Measurements from ENCODE around the gene INAFM1. TPM values are rescaled to one million over a fixed set of nuclear protein-coding genes. Genes with fewer than 3 reads are reported as not detected.

Gene INAFM1
- total and polyA plus RNA-seq, 9 of the 15 experiments (the other 6 are each of a cell fraction or from before 2014, with no cell fraction given), result 0.71 to 30.9 (median 3.1) TPM

DNA sequence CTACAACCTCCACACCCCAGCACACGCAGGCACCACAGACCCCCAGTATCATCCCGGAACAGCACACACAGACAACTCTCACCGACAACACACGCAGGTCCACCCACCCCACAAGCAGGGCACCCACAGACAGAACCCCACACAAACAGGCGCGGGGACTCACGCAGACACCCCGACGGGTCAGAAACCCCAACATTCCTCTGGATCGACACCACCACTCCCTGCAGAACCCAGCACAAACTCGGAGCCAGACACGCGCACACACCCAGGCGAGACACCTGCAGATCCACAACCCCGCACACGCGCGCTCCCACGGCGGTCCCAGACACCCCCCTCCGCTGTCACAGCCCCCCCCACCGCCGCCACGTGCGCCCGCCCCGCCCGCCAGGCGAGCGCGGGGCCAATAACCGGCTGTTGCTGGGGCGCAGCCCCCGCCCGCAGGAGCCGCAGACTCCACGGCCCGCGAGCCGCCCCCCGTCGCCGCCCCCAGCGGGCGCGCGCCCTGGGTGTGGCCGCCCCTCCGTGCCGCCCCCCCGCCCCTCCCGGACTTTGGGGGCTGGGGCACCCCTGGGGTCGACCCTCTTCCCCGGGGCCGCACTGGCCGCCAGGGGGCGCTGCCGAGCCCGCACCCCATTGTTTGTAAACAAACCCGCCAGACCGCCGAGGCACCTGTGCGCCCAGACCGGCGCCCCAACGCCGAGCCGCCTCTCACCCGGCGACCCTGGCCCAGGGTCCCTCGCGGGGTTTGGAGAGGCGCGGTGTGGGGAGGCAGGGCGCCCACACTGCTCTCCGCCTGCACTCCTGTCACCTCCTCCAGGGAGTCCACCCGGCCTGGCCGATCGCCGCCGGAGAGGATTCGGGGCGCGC is 44.4 kb upstream of the INAFM1 start (continued):
- no peak for TF ChIP-seq ZKSCAN3 (CRISPR knock-in tag; IDR thresholded peaks at IDR 0.05)
- no peak for TF ChIP-seq HNRNPH1 (optimal IDR thresholded peaks at IDR 0.05; ENCODE audit: low read depth, low read length)
- no peak for TF ChIP-seq PTRF (tag; IDR thresholded peaks at IDR 0.05)
- TF ChIP-seq ATF4 (CRISPR knock-in tag; IDR thresholded peaks at IDR 0.05), result no peak
- TF ChIP-seq L3MBTL2 (IDR thresholded peaks at IDR 0.05), result no peak
- TF ChIP-seq SMARCA5 (IDR thresholded peaks at IDR 0.05), result peak; percentile 94
- TF ChIP-seq, protein P1, sequence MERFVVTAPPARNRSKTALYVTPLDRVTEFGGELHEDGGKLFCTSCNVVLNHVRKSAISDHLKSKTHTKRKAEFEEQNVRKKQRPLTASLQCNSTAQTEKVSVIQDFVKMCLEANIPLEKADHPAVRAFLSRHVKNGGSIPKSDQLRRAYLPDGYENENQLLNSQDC (CRISPR knock-in tag; IDR thresholded peaks at IDR 0.05), result no peak
- TF ChIP-seq, protein P2, sequence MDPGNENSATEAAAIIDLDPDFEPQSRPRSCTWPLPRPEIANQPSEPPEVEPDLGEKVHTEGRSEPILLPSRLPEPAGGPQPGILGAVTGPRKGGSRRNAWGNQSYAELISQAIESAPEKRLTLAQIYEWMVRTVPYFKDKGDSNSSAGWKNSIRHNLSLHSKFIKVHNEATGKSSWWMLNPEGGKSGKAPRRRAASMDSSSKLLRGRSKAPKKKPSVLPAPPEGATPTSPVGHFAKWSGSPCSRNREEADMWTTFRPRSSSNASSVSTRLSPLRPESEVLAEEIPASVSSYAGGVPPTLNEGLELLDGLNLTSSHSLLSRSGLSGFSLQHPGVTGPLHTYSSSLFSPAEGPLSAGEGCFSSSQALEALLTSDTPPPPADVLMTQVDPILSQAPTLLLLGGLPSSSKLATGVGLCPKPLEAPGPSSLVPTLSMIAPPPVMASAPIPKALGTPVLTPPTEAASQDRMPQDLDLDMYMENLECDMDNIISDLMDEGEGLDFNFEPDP (CRISPR knock-in tag; IDR thresholded peaks at IDR 0.05), result no peak
- TF ChIP-seq, protein P3, sequence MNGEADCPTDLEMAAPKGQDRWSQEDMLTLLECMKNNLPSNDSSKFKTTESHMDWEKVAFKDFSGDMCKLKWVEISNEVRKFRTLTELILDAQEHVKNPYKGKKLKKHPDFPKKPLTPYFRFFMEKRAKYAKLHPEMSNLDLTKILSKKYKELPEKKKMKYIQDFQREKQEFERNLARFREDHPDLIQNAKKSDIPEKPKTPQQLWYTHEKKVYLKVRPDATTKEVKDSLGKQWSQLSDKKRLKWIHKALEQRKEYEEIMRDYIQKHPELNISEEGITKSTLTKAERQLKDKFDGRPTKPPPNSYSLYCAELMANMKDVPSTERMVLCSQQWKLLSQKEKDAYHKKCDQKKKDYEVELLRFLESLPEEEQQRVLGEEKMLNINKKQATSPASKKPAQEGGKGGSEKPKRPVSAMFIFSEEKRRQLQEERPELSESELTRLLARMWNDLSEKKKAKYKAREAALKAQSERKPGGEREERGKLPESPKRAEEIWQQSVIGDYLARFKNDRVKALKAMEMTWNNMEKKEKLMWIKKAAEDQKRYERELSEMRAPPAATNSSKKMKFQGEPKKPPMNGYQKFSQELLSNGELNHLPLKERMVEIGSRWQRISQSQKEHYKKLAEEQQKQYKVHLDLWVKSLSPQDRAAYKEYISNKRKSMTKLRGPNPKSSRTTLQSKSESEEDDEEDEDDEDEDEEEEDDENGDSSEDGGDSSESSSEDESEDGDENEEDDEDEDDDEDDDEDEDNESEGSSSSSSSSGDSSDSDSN (IDR thresholded peaks at IDR 0.05; ENCODE audit: borderline replicate concordance in 1 of 2, low read depth in 2 of 2, low read length in 2 of 2), result no peak
- peak; percentile 96 for TF ChIP-seq SAP30 (IDR thresholded peaks at IDR 0.05; ENCODE audit: borderline replicate concordance, insufficient read depth, low read depth, low read length, poor library complexity, severe bottlenecking)
- TF ChIP-seq CEBPB (tag; IDR thresholded peaks at IDR 0.05), result no peak
- 0 out of 2 replicates have a peak, but pooled peaks have one; percentile 30 for TF ChIP-seq SMC3 (conservative IDR thresholded peaks at IDR 0.05; ENCODE audit: insufficient read depth, low read depth, low read length)

Measured in K562 (cell line).